Neural cell (in vitro differentiated cells): ENCODE data around the gene RAB11FIP4. TPM values are rescaled to one million over a fixed set of nuclear protein-coding genes. Genes with fewer than 3 reads are reported as not detected.

ENCODE experiments used
- H2AFZ ChIP-seq: fragments of 200-600, 300-800 bp; sonication (generic), shearing (Covaris generic); 2 replicates; pipeline ENCODE4 v1.6.0; 2014; ENCODE audit warnings: low read depth, mild to moderate bottlenecking, antibody characterized with exemption, low read length, moderate library complexity
- H3F3A ChIP-seq: fragments of 200-600 bp; shearing (Covaris generic); 2 replicates; pipeline ENCODE4 v1.6.1; 2016; ENCODE audit warnings: mild to moderate bottlenecking, moderate library complexity, mixed read lengths, antibody characterized with exemption, low read length; ENCODE audit not compliant: insufficient read depth, poor library complexity, severe bottlenecking
- H3K27ac ChIP-seq: fragments of 200-600, 300-800 bp; sonication (generic), shearing (Covaris generic); 2 replicates; pipeline ENCODE4 v1.5.1; 2014; ENCODE audit warnings: mild to moderate bottlenecking, low read length, moderate library complexity
- H3K27me3 ChIP-seq: fragments of 300-800, 200-600 bp; sonication (generic), shearing (Covaris generic); 2 replicates; pipeline ENCODE4 v1.6.0; 2014; ENCODE audit warnings: mild to moderate bottlenecking, low read depth, low read length, moderate library complexity; ENCODE audit not compliant: insufficient read depth
- H3K36me3 ChIP-seq: fragments of 300-800, 200-600 bp; sonication (generic), shearing (Covaris generic); 2 replicates; pipeline ENCODE4 v1.5.1; 2014; ENCODE audit warnings: mild to moderate bottlenecking, antibody characterized with exemption, low read length, moderate library complexity; ENCODE audit not compliant: insufficient read depth
- H3K4me2 ChIP-seq: fragments of 300-800, 200-600 bp; sonication (generic), shearing (Covaris generic); 2 replicates; pipeline ENCODE4 v1.6.0; 2014; ENCODE audit warnings: mild to moderate bottlenecking, low read length
- H3K4me3 ChIP-seq: fragments of 300-800, 200-600 bp; sonication (generic), shearing (Covaris generic); 2 replicates; pipeline ENCODE4 v1.5.1; 2014; ENCODE audit warnings: mild to moderate bottlenecking, low read length, moderate library complexity
- H3K79me2 ChIP-seq: fragments of 200-600 bp; shearing (Covaris generic); replicated peaks from 2 replicates; pipeline ENCODE4 v1.6.0; 2014; ENCODE audit warnings: mild to moderate bottlenecking, low read length, moderate library complexity; ENCODE audit not compliant: insufficient read depth
- H3K9ac ChIP-seq: fragments of 300-800, 200-600 bp; sonication (generic), shearing (Covaris generic); 2 replicates; pipeline ENCODE4 v1.6.1; 2016; ENCODE audit warnings: mild to moderate bottlenecking, low read length, mixed read lengths
- H3K9me2 ChIP-seq: fragments of 200-600 bp; shearing (Covaris generic); 2 replicates; pipeline ENCODE4 v1.6.1; 2016; ENCODE audit warnings: mild to moderate bottlenecking, low read length, mixed read lengths; ENCODE audit not compliant: insufficient read depth
- H3K9me3 ChIP-seq: fragments of 200-600, 300-800 bp; sonication (generic), shearing (Covaris generic); 2 replicates; pipeline ENCODE4 v1.6.1; 2016; ENCODE audit warnings: mild to moderate bottlenecking, mixed run types, low read length, moderate library complexity, mixed read lengths
- H4K20me1 ChIP-seq: fragments of 200-600 bp; shearing (Covaris generic); 2 replicates; pipeline ENCODE4 v1.6.1; 2016; ENCODE audit warnings: mild to moderate bottlenecking, mixed run types; ENCODE audit not compliant: insufficient read depth
- CTCF ChIP-seq: fragments of 450-650 bp; IDR thresholded peaks from 2 replicates; pipeline ENCODE4 v1.5.1; 2014; ENCODE audit warnings: antibody characterized with exemption, mild to moderate bottlenecking, moderate library complexity; ENCODE audit not compliant: poor library complexity, severe bottlenecking
- EP300 ChIP-seq: fragments of 450-650 bp; conservative IDR thresholded peaks from 2 replicates; pipeline ENCODE4 v1.6.1; 2014; ENCODE audit warnings: antibody characterized with exemption, mild to moderate bottlenecking, moderate library complexity; ENCODE audit not compliant: poor library complexity, severe bottlenecking
- EZH2 ChIP-seq: fragments of 200-600, 300-800 bp; shearing (Covaris generic), sonication (generic); IDR thresholded peaks from 2 replicates; pipeline ENCODE4 v1.6.1; 2014; ENCODE audit warnings: antibody characterized with exemption, low read length, borderline replicate concordance, mild to moderate bottlenecking; ENCODE audit not compliant: insufficient read depth, poor library complexity, severe bottlenecking
- MXI1 ChIP-seq: fragments of 450-650 bp; conservative IDR thresholded peaks from 2 replicates; pipeline ENCODE4 v1.6.1; 2014; ENCODE audit warnings: antibody characterized with exemption, mild to moderate bottlenecking; ENCODE audit not compliant: poor library complexity, severe bottlenecking
- POLR2AphosphoS5 ChIP-seq: IDR thresholded peaks from 2 replicates; pipeline ENCODE4 v1.6.1; 2012
- RAD21 ChIP-seq: fragments of 450-650 bp; conservative IDR thresholded peaks from 2 replicates; pipeline ENCODE4 v1.6.1; 2014; ENCODE audit warnings: antibody characterized with exemption, mild to moderate bottlenecking, moderate library complexity
- REST ChIP-seq: IDR thresholded peaks from 2 replicates; pipeline ENCODE4 v1.6.1; 2012; ENCODE audit warnings: borderline replicate concordance
- SMC3 ChIP-seq: fragments of 450-650 bp; conservative IDR thresholded peaks from 2 replicates; pipeline ENCODE4 v1.6.1; 2014; ENCODE audit warnings: antibody characterized with exemption, mild to moderate bottlenecking, moderate library complexity; ENCODE audit not compliant: poor library complexity
- TAF1 ChIP-seq: IDR thresholded peaks from 2 replicates; pipeline ENCODE4 v1.6.1; 2012; ENCODE audit warnings: low read depth
- polyA plus RNA-seq: library from polyadenylated mRNA; depleted of rRNA; stranded (reverse); fragments of >200 nt; gene quantifications from 2 replicates; pipeline ENCODE4 v1.2.3, GENCODE V29; 2014

RAB11FIP4 gene
- polyA plus RNA-seq, 1 donor from 2014 or later: 14.4 TPM

- Histone ChIP-seq H3K9ac (no peak overlapping the region), H3F3A (no peaks in the 10 kb centered on the region), H3K27me3 (no peaks in the 10 kb centered on the region), H3K4me3 (no peak overlapping the region), H2AFZ (no peak overlapping the region), H3K27ac (no peak overlapping the region), H3K9me2 (no peaks in the 10 kb centered on the region), H3K4me2 (no peak overlapping the region), H3K79me2 (no peaks in the 10 kb centered on the region), H3K9me3 (no peaks in the 10 kb centered on the region), H3K36me3 (no peaks in the 10 kb centered on the region), H4K20me1 (no peaks in the 10 kb centered on the region)
- no peak for TF ChIP-seq EZH2
These were observed 69.8 kb downstream of the RAB11FIP4 start for GRCh38 chr17:31461227-31461810.

- Histone ChIP-seq H3K27ac (no peak overlapping the region), H3K9ac (no peak overlapping the region), H4K20me1 (no peaks in the 10 kb centered on the region), H3F3A (no peaks in the 10 kb centered on the region), H3K9me3 (no peaks in the 10 kb centered on the region), H3K27me3 (no peaks in the 10 kb centered on the region), H3K4me2 (no peak overlapping the region), H3K79me2 (no peaks in the 10 kb centered on the region), H3K4me3 (no peak overlapping the region), H2AFZ (no peak overlapping the region), H3K9me2 (no peaks in the 10 kb centered on the region), H3K36me3 (no peaks in the 10 kb centered on the region)
- no peak for TF ChIP-seq EP300
- no peak for TF ChIP-seq RAD21
- no peak for TF ChIP-seq TAF1
- TF ChIP-seq MXI1: no peak
- TF ChIP-seq SMC3: no peak
- no peak for TF ChIP-seq EZH2
- TF ChIP-seq REST: no peak
- no peak for TF ChIP-seq POLR2AphosphoS5
- no peak for TF ChIP-seq CTCF
These were observed 70.8 kb downstream of the RAB11FIP4 start for GRCh38 chr17:31462261-31462660.
